SJCRH30 (cell line): ENCODE data around the gene PNPLA7. TPM values are rescaled to one million over a fixed set of nuclear protein-coding genes. Genes with fewer than 3 reads are reported as not detected.

Experiments
- DNase-seq, 2 experiments: peaks; one replicate each; pipeline ENCODE4 v3.0.0-alpha.2; 2015 to 2020
- H3K27ac ChIP-seq: fragments of 250-450 bp; sonication (Bioruptor Pico); 2 replicates; pipeline ENCODE4 v1.5.1; 2020; ENCODE audit warnings: mild to moderate bottlenecking, moderate library complexity
- H3K27me3 ChIP-seq: fragments of 250-450 bp; sonication (Bioruptor Pico); 2 replicates; pipeline ENCODE4 v1.5.1; 2020; ENCODE audit warnings: mild to moderate bottlenecking, moderate library complexity
- H3K36me3 ChIP-seq: fragments of 250-450 bp; sonication (Bioruptor Pico); 2 replicates; pipeline ENCODE4 v1.5.1; 2020; ENCODE audit warnings: mild to moderate bottlenecking, moderate library complexity
- H3K4me1 ChIP-seq: fragments of 250-450 bp; sonication (Bioruptor Pico); 2 replicates; pipeline ENCODE4 v1.5.1; 2020; ENCODE audit warnings: mild to moderate bottlenecking, moderate library complexity
- H3K4me3 ChIP-seq: fragments of 250-450 bp; sonication (Bioruptor Pico); 2 replicates; pipeline ENCODE4 v1.5.1; 2020; ENCODE audit warnings: mild to moderate bottlenecking, moderate library complexity
- H3K9me3 ChIP-seq: fragments of 250-450 bp; sonication (Bioruptor Pico); replicated peaks from 2 replicates; pipeline ENCODE4 v1.5.1; 2020; ENCODE audit warnings: mild to moderate bottlenecking, moderate library complexity
- total RNA-seq: library from RNA; depleted of rRNA; stranded (reverse); fragments of >200 nt; shearing (Covaris generic); gene quantifications from 2 replicates; pipeline ENCODE4 v1.2.3, GENCODE V29; 2014

The PNPLA7 gene
- total RNA-seq, 1 experiment from 2014 or later, result 0.14 TPM

DNA sequence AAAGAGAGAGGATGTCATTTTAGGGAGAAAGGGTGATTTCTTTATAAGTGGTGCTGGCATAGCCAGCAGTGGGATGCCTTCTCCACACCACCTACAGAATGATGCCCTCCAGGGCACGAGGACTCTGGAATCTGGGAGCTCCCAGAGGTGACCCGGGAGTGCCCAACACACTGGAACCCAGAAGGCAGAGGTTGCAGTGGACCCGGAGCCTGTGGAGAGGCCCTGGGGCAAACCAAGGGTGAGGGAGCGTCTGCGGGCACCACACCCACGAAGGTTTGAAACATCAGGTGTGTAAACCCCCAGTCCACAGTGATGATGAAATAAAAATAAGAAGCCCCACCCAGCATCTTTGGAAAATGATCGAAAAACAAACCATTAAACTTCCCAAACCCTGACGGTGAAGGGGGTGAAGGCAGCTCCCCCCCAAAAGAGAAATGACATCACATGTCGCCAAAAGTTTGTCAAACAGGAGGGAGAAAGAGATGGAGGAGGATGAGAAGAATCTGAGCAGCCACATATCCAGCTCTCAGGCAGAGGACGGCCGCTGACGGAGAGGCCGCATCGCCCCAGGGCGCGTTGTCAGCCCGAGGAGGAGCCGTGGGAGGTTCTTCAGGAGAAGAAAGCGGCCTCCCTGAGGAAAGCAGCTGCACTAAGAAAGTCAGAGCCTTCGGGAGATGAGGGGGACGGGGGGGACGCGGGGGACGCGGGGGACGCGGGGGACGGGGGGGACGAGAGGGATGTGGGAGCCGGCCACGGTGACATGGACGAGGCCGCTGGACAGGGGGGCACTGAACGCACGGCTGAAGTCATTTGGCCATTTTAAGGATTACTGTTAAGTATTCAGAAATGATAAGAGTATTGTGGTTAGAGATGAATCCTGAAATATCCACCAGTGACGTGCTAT, 47.9 kb downstream of the PNPLA7 start:
- H3K4me3 ChIP-seq, result no peak overlapping the region
- no peaks in the 10 kb centered on the region for H3K36me3 ChIP-seq
- H3K27ac ChIP-seq, result no peak overlapping the region
- H3K4me1 ChIP-seq, result peaks cover 21% of the 10 kb centered on the region
- H3K9me3 ChIP-seq, result no peaks in the 10 kb centered on the region
- H3K27me3 ChIP-seq, result no peaks in the 10 kb centered on the region
- DNase-seq, result no peak

DNA sequence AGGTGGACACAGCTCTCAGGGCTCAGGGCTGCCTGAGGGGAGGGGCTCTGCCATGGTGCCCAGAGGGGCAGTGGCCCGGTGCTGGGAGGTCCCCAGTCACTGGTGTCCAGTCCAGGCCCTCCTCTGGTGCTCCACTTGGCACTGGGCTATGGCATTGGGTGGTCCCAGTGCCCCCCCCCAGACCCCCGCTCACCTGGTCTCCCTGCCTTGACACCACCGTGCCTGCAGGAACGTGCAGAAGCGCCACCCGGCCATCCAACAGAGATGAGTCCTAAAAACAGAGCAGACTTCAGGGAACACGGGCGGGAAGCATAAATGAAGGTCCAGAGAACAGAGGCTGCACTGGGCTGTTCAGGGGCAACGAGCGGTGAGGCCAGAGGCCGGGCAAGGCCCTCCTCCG, 48.7 kb downstream of the PNPLA7 start:
- no peaks in the 10 kb centered on the region for H3K27me3 ChIP-seq
- peaks cover 16% of the 10 kb centered on the region for H3K4me1 ChIP-seq
- no peak overlapping the region for H3K27ac ChIP-seq
- no peak overlapping the region for H3K4me3 ChIP-seq
- no peak for DNase-seq
- H3K9me3 ChIP-seq, result no peaks in the 10 kb centered on the region
- H3K36me3 ChIP-seq, result no peaks in the 10 kb centered on the region

DNA sequence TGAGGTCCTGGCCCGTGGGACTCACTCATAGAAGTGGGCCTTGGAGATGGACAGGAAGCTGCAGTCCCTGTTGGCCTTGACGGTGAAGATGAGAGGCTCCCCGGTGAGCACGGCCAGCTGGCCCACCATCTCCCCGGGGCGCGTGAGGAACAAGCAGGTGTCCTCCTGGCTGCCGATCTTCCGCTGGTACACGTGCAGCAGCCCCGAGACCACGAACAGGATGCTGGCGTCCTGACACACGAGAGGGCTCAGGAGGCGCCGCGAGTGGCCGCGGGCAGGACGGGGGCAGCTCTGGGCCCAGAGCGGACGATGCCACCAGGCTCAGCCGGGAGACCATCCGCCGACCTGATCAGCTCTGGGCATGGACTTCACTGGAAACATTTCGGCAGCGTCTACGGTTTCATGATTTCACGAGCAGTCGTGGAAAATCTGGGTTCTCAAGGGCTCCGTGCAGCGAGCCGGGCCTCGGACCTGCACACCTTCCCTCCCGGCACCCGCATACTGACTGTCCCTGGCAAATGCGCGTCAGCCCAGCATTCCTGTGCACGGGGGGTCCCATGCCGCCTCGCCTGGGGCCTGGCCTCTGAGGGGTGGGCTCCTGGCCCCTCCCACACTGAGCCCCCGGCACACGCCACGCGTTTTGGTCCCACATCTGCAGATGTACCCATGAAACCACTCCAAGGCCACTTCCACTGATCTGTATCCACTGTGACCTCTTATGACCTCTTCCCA, 49.4 kb downstream of the PNPLA7 start:
- peak; percentile 39 to 45 for DNase-seq
- no peaks in the 10 kb centered on the region for H3K9me3 ChIP-seq
- H3K27me3 ChIP-seq, result no peaks in the 10 kb centered on the region
- H3K27ac ChIP-seq, result peak overlapping the region; percentile 43
- H3K36me3 ChIP-seq, result no peaks in the 10 kb centered on the region
- H3K4me1 ChIP-seq, result peaks cover 11% of the 10 kb centered on the region; the same call in 1 of the 2 replicates
- no peak overlapping the region for H3K4me3 ChIP-seq

DNA sequence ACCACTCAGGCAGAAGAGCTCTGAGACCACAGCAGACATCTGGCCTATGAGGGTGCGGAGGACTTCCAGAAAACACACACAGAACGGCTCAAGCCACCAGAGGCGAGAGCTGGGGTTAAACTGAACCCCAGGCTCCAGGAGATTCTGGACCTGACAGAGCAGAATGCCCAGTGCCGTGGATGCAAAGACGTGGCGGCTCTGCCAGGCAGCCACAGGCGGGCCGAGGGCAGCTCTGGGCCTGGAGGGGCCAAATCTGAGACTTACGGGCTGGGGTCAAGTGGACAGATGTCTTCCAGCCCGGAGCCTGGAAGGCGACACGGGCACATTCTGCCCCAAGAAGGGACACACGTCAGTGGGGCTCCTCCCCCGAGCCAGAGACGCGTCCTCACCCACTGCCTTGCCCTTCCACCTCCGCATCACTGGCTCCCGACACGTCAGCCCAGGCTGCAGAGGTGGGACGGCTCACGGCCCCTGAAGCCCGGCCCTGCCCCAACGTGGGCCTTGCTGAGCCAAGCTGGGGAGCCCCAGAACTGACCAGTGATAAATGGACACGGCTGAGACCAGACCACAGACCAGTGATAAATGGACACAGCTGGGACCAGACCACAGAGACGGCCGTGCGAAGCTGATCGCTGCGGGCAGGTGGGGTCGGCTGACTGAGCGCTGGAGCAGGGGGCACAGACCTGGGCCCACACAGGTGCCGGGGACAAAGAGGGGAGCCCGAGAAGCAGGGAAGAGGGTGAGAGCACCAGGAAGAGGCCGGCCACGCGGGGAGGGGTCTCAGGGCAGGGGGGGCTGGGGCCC, 50.1 kb downstream of the PNPLA7 start:
- H3K9me3 ChIP-seq, result no peaks in the 10 kb centered on the region
- no peaks in the 10 kb centered on the region for H3K27me3 ChIP-seq
- H3K4me1 ChIP-seq, result peaks cover 11% of the 10 kb centered on the region; the same call in 1 of the 2 replicates
- no peaks in the 10 kb centered on the region for H3K36me3 ChIP-seq
- peak overlapping the region; percentile 32 for H3K4me3 ChIP-seq
- peak; percentile 84 to 85 for DNase-seq
- peak overlapping the region; percentile 43 for H3K27ac ChIP-seq

DNA sequence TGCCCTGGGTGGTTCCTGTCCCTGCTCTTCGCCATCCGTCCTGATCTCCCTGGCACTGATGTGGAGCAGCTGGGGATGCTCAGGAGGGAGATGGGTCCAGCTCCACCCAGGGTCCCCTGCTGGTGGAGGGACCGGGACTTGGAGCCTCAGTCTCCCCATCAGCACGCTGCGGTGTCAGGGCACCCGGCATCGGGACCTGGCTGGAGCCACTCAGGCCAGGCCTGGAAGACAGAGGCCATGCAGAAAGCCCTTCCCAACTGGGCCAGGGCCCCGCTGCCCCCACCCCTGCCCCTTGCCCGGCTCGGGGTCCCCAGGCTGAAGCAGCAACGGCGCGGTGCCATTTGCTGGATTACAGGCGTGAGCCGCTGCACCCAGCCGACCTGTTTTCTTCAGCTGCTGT, 50.8 kb downstream of the PNPLA7 start:
- Histone ChIP-seq H3K4me3 (peak overlapping the region; percentile 32), H3K4me1 (peaks cover 11% of the 10 kb centered on the region; the same call in 1 of the 2 replicates), H3K27me3 (no peaks in the 10 kb centered on the region), H3K36me3 (no peaks in the 10 kb centered on the region), H3K9me3 (no peaks in the 10 kb centered on the region), H3K27ac (peak overlapping the region; percentile 43)
- DNase-seq, result no peak

DNA sequence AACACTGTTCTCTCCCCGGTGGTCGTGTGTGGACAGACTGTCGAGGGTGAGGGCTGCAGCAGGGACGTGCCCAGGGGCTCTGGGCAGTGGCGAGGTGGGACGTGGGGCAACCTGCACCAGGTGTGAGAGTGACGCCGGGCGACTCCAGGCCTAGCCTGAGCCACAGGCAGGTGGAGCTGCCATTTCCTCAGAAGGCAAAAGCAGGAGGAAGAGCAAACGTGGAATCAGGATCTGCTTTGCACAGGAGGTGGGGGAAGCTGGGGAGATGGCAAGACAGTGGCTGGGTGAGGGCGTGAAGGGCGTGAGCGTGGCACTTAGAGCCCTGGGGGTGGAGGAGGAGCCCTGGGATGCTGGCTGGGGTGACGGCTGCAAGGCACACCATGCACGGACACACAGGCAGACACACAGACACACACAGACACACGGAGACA, 51.5 kb downstream of the PNPLA7 start:
- no peak for DNase-seq
- no peak overlapping the region for H3K27ac ChIP-seq
- peaks cover 11% of the 10 kb centered on the region; the same call in 1 of the 2 replicates for H3K4me1 ChIP-seq
- no peaks in the 10 kb centered on the region for H3K36me3 ChIP-seq
- H3K9me3 ChIP-seq, result no peaks in the 10 kb centered on the region
- no peaks in the 10 kb centered on the region for H3K27me3 ChIP-seq
- H3K4me3 ChIP-seq, result no peak overlapping the region

DNA sequence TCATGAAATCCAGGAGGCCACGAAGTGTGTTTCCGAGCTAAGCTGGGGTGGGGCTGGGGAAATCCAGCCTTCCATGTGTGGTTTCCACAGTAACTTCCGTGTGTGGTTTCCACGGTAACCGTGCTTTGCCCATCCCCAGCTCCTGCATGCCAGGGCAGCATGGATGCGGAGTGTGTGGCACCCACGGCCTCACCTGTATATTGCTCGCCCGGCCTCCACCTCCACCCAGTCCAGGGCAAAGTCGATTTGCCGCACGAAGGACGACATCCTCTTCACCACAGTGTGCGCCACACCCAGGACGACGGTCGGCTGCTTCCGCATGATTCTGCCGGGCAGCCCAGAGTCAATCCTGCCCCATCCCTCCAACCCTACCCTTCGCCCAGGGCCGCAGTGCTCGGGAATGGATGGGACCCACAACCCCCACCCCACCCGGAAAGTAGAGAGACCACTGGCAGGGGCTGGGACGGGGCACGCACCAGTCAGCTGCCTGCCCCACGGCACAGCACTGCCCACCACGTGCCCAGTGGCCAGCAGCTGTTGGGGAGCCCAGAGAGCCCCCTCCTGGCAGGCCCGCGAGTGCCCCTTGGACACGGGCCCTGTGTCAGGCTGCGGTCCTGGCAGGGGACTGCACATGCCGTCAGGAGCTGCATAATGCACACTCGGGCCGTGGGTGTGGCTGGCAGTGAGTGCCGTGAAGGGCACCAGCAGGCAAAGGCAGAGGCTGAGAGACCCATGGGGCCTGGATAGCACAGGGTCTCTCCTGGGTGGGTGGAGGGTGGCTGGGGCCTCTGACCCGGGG, 52.1 kb downstream of the PNPLA7 start:
- DNase-seq, result no peak
- Histone ChIP-seq H3K27me3 (no peaks in the 10 kb centered on the region), H3K36me3 (no peaks in the 10 kb centered on the region), H3K4me3 (no peak overlapping the region), H3K4me1 (peaks cover 11% of the 10 kb centered on the region; the same call in 1 of the 2 replicates), H3K27ac (no peak overlapping the region), H3K9me3 (no peaks in the 10 kb centered on the region)

DNA sequence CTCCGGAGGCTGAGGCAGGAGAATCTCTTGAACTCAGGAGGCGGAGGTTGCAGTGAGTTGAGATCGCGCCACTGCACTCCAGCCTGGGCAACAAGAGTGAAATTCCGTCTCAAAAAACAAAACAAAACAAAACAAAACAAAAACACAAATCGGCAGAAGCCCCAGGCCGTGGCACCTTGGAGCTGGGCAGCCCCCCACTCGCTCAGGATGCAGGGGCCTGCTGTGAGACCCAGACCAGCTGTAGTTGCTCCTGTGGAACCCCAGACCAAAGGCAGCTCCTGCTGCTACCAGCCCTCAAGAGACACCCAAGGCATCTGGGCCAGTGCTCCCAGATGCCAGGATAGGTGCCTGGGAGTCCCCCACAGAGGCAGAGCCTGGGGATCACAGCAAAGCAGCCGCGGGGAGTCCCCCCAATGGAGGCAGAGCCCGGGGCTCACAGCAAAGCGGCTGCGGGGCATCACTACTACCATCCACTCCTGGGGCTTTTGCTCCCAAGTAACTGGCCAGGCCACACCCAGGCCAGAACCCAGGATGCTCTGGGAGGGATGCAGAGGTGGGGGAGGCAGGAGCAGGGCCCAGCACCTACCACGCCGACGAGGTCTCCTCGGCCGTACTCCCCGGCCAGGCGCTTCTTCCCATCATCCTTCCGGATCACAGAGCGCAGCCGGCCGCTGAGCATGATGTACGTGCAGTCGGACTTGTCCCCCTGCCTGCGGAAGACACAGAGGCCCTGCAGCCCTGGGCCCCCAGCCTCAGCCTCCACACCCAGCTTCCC, 53.4 kb downstream of the PNPLA7 start:
- peaks cover 11% of the 10 kb centered on the region; the same call in 1 of the 2 replicates for H3K4me1 ChIP-seq
- no peaks in the 10 kb centered on the region for H3K36me3 ChIP-seq
- H3K27me3 ChIP-seq, result no peaks in the 10 kb centered on the region
- no peak for DNase-seq
- no peak overlapping the region for H3K4me3 ChIP-seq
- no peak overlapping the region for H3K27ac ChIP-seq
- H3K9me3 ChIP-seq, result no peaks in the 10 kb centered on the region

DNA sequence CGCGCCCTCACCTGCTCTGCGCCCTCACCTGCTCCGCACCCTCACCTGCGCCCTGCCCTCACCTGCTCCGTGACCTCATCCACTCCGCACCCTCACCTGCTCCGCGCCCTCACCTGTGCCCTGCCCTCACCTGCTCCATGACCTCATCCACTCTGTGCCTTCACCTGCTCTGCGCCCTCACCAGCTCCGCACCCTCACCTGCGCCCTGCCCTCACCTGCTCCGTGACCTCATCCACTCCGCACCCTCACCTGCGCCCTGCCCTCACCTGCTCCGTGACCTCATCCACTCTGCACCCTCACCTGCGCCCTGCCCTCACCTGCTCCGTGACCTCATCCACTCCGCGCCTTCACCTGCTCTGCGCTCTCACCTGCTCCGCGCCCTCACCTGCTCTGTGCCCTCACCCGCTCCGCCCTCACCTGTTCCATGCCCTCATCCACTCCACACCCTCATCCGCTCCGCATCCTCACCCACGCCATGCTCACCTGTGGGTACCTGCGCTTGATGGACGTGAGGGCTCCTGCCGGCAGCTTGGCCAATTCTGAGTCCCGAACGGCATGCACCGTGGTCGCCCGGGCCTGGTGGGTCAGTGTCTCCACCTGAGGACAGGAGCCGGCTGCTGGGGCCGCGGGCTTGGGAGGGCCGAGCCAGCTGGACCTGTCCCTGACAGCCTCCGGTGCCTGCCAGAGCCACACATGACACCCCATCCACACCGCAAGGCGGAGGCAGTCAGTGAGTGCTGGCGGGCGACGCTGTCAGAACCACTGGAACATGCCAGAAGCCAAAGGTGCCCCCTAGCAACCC, 55.5 kb downstream of the PNPLA7 start:
- H3K27me3 ChIP-seq, result no peaks in the 10 kb centered on the region
- H3K36me3 ChIP-seq, result no peaks in the 10 kb centered on the region
- no peak for DNase-seq
- no peaks in the 10 kb centered on the region for H3K9me3 ChIP-seq
- H3K4me1 ChIP-seq, result peaks cover under 1% of the 10 kb centered on the region; the same call in 1 of the 2 replicates
- H3K27ac ChIP-seq, result no peak overlapping the region
- H3K4me3 ChIP-seq, result no peak overlapping the region

DNA sequence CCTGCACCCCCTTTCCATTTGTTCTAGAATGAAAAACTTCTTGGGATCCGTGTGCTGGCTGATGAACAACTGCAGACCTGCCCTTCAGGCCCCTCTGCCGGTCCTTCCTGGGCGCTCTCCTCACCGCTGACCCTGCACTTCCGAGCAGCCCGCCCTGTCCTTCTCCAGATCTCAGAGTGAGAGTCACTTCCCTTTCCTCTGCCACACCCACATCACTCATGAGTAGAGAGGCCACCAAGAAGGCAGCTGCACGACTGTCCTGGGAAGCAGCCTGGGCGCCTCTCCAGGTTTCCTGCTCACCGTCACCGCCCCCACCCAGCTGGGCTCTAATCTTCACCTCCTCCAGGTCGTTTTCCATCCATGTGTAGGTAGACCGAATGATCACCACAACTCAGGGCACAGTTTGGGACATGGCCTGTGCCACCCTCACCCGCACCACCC, 56.1 kb downstream of the PNPLA7 start:
- Histone ChIP-seq H3K27ac (no peak overlapping the region), H3K9me3 (no peaks in the 10 kb centered on the region), H3K27me3 (no peaks in the 10 kb centered on the region), H3K4me1 (no peaks in the 10 kb centered on the region; the same call in 1 of the 2 replicates), H3K36me3 (no peaks in the 10 kb centered on the region), H3K4me3 (no peak overlapping the region)
- DNase-seq, result no peak

DNA sequence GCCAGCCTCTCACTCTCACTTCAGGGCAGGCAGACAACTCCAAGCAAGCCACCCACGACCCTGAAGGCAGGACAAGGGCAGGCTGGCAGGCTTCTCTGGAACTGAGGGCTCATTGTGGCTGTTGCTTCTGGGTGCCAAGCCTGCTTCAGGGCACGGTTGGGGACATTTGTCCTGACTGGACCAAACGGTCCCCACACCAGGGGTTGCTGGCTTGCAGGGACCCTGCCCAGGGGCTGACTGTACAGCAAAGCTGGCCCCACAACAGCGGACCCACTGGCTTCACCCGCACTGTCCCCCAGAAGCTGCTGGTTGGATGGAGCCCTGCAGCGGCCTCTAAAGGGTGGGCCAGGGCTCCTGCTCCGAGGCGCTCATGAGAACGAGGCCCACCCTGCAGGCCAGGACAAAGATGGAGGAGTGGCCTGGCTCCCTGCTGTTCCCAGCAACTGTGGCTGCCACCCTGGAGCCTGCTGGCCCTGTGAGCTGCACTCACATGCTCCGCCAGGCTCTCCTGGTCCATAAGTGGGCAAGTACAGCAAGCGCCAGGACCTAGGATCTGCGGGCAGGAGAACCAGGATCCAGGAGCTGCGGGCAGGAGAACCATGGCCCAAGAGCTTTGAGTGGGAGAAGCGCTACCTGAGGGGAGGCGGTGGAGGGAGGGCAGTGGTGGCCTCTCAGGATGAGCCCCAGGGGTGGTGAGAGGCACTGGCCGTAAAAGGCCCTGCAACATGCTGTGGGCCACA, 56.7 kb downstream of the PNPLA7 start:
- Histone ChIP-seq H3K4me1 (no peaks in the 10 kb centered on the region), H3K4me3 (no peak overlapping the region), H3K9me3 (no peaks in the 10 kb centered on the region), H3K27ac (no peak overlapping the region), H3K27me3 (no peaks in the 10 kb centered on the region), H3K36me3 (no peaks in the 10 kb centered on the region)
- DNase-seq, result no peak
